ENCODE data around the gene PTPN2.

Gene PTPN2

GRCh38 chr18:12857215-12857905 is 26.7 kb downstream of the PTPN2 start:
- DNase-seq = no peak

GRCh38 chr18:12855916-12856315 is 28.1 kb downstream of the PTPN2 start:
- no peak for DNase-seq

GRCh38 chr18:12852566-12853315 is 31.3 kb downstream of the PTPN2 start:
- DNase-seq = no peak

GRCh38 chr18:12851716-12852115 is 32.3 kb downstream of the PTPN2 start:
- DNase-seq = no peak

GRCh38 chr18:12849548-12849947 is 34.5 kb downstream of the PTPN2 start:
- DNase-seq = no peak

- DNase-seq = no peak
Measured at GRCh38 chr18:12848405-12848804, 35.6 kb downstream of the PTPN2 start.

- DNase-seq = no peak
Measured at GRCh38 chr18:12844391-12844790, 39.6 kb downstream of the PTPN2 start.

- DNase-seq = no peak
Measured at GRCh38 chr18:12843420-12844350, 40.4 kb downstream of the PTPN2 start.

- DNase-seq = no peak
Measured at GRCh38 chr18:12842459-12843380, 41.3 kb downstream of the PTPN2 start.

GRCh38 chr18:12841070-12841469 is 43.0 kb downstream of the PTPN2 start:
- no peak for DNase-seq

- no peak for DNase-seq
Measured at GRCh38 chr18:12840382-12840781, 43.7 kb downstream of the PTPN2 start.

GRCh38 chr18:12839526-12840196 is 44.4 kb downstream of the PTPN2 start:
- DNase-seq = no peak

GRCh38 chr18:12839057-12839525 is 44.9 kb downstream of the PTPN2 start:
- DNase-seq = no peak

GRCh38 chr18:12838178-12838634 is 45.8 kb downstream of the PTPN2 start:
- no peak for DNase-seq

- no peak for DNase-seq
Measured at GRCh38 chr18:12837747-12838146, 46.3 kb downstream of the PTPN2 start.

- no peak for DNase-seq
Measured at GRCh38 chr18:12836551-12836950, 47.5 kb downstream of the PTPN2 start.

- no peak for DNase-seq
Measured at GRCh38 chr18:12828116-12829051, 55.7 kb downstream of the PTPN2 start.

- no peak for DNase-seq
Measured at GRCh38 chr18:12827588-12827987, 56.4 kb downstream of the PTPN2 start.

GRCh38 chr18:12825230-12825629 is 58.8 kb downstream of the PTPN2 start:
- no peak for DNase-seq

- DNase-seq = no peak
Measured at GRCh38 chr18:12823892-12824291, 60.1 kb downstream of the PTPN2 start.
